Measurements from ENCODE around the gene EFCAB6. TPM values are rescaled to one million over a fixed set of nuclear protein-coding genes. Genes with fewer than 3 reads are reported as not detected.

EFCAB6 gene
- total and polyA plus RNA-seq, 2 of the 4 experiments (the other 2 are of a cell fraction): 0.44 to 1.1 TPM

GRCh38 chr22:43506487-43506886, 305.6 kb downstream of the EFCAB6 start:
- no peak overlapping the region for H2AK5ac ChIP-seq (ENCODE audit: low read depth, low read length)
- no peak overlapping the region for H3K9ac ChIP-seq (ENCODE audit: low read depth, low read length)
- H2BK120ac ChIP-seq (ENCODE audit: low read depth, low read length): no peak overlapping the region
- no peak overlapping the region for H2AFZ ChIP-seq (replicated peaks; ENCODE audit: low read length, poor library complexity)
- no peaks in the 10 kb centered on the region for H3K9me1 ChIP-seq (ENCODE audit: insufficient read depth, low read length)
- H3K36me3 ChIP-seq (ENCODE audit: control insufficient read depth, insufficient read depth, low read length): no peaks in the 10 kb centered on the region
- in situ Hi-C loops (cut with MboI; ENCODE audit: low sequenced_read_pairs) (no loop called here), intact Hi-C loops (cut with micrococcal nuclease) (no loop called here), dilution Hi-C loops (cut with HindIII; ENCODE audit: low sequenced_read_pairs, unreplicated experiment) (no loop called here)
- no peak for ATAC-seq (ENCODE audit: low read depth)
- H2BK20ac ChIP-seq (ENCODE audit: low read depth, low read length): no peak overlapping the region
- H3K4me2 ChIP-seq (ENCODE audit: low read depth, low read length): no peak overlapping the region
- no peak overlapping the region for H2BK5ac ChIP-seq (ENCODE audit: low read depth, low read length, poor library complexity, severe bottlenecking)
- H4K5ac ChIP-seq (ENCODE audit: low read depth, low read length): no peak overlapping the region
- H3K4me1 ChIP-seq (ENCODE audit: control insufficient read depth, insufficient read depth, low read length): no peaks in the 10 kb centered on the region
- no peak overlapping the region for H3K18ac ChIP-seq (ENCODE audit: low read depth, low read length)
- H4K91ac ChIP-seq (ENCODE audit: insufficient read depth, low read depth, low read length): no peak overlapping the region
- TF ChIP-seq RAD21 (IDR thresholded peaks at IDR 0.05; ENCODE audit: low read length) (no peak), BHLHE40 (IDR thresholded peaks at IDR 0.05; ENCODE audit: low read depth, low read length) (no peak), USF2 (IDR thresholded peaks at IDR 0.05; ENCODE audit: low read depth, low read length) (no peak), SMC3 (IDR thresholded peaks at IDR 0.05; ENCODE audit: low read depth, low read length) (no peak)
- H2AK9ac ChIP-seq (replicated peaks; ENCODE audit: low read depth, low read length, poor library complexity): no peak overlapping the region
- H4K8ac ChIP-seq (ENCODE audit: low read depth in 2 of 2, low read length in 2 of 2): no peak overlapping the region
- DNase-seq: no peak
- BruUV-seq (replicated peaks): no TSS peak
- no peak overlapping the region for H3K14ac ChIP-seq (replicated peaks; ENCODE audit: low read depth, low read length)
- H3K4ac ChIP-seq (ENCODE audit: low read depth, low read length): no peak overlapping the region
- H2BK15ac ChIP-seq (ENCODE audit: low read depth, low read length): no peak overlapping the region
- no peaks in the 10 kb centered on the region for H4K20me1 ChIP-seq (ENCODE audit: insufficient read depth, low read length)
- no peak overlapping the region for H3K27ac ChIP-seq (ENCODE audit: insufficient read depth, low read length)
- H3K23ac ChIP-seq (ENCODE audit: low read depth, low read length): no peak overlapping the region
- H3K4me3 ChIP-seq (ENCODE audit: insufficient read depth, low read depth, low read length): no peak overlapping the region
- ChIA-PET POLR2A (ENCODE audit: unreplicated experiment) (no interaction called here), CTCF (no interaction called here)
- no peaks in the 10 kb centered on the region for H3K27me3 ChIP-seq (ENCODE audit: control insufficient read depth, insufficient read depth, low read length)
- H3K9me3 ChIP-seq (ENCODE audit: control insufficient read depth, insufficient read depth, low read length): peaks cover 23% of the 10 kb centered on the region
- H3K56ac ChIP-seq (ENCODE audit: extremely low read depth, insufficient read depth, low read length): no peak overlapping the region
- WGBS, 2 experiments (ENCODE audit: extremely low coverage in 2 of 2, insufficient read length in 1 of 2): 68% methylated on average over 3 of the region's 12 CpGs; no CpG with 5 or more reads in 1 of the 2 experiments
- no peaks in the 10 kb centered on the region for H3K79me1 ChIP-seq (ENCODE audit: low read depth in 1 of 2, low read length in 2 of 2)
